IMR-90 (cell line): Measurements from ENCODE around the gene RBM39. TPM values are rescaled to one million over a fixed set of nuclear protein-coding genes. Genes with fewer than 3 reads are reported as not detected.

Source experiments
- ATAC-seq: fragments of 200-7000 bp; cut with Tn5 transposase; 2 replicates; pipeline ENCODE4 v1.9.1; 2020; ENCODE audit warnings: low read depth, mild to moderate bottlenecking, moderate library complexity
- BruUV-seq: library from RNA; stranded (reverse); fragments of 400-500 nt; replicated peaks from 2 replicates; lab custom pipeline; 2021; lab: Mats Ljungman, UMichigan
- CTCF ChIA-PET: fragments of 300-600 bp; formaldehyde crosslinking; extraction: SDS; loops from one replicate; lab custom pipeline; 2021; ENCODE audit warnings: antibody characterized with exemption; lab: Yijun Ruan, JAX
- POLR2A ChIA-PET: fragments of 300-600 bp; sonication (Branson Sonifier 250); formaldehyde crosslinking; loops from one replicate; lab custom pipeline; 2022; ENCODE audit warnings: antibody characterized with exemption; ENCODE audit not compliant: unreplicated experiment; lab: Charles Lee
- DNase-seq: peaks from one replicate; pipeline ENCODE4 v3.0.0; 2013
- H2AFZ ChIP-seq: replicated peaks from 2 replicates; pipeline ENCODE3; 2013; ENCODE audit warnings: low read length, mild to moderate bottlenecking; ENCODE audit not compliant: poor library complexity
- H2AK5ac ChIP-seq: 2 replicates; pipeline ENCODE4 v1.6.1; 2013; ENCODE audit warnings: low read depth, low read length, inconsistent platforms
- H2AK9ac ChIP-seq: replicated peaks from 2 replicates; pipeline ENCODE3; 2013; ENCODE audit warnings: mild to moderate bottlenecking, low read depth, low read length, moderate library complexity; ENCODE audit not compliant: poor library complexity
- H2BK120ac ChIP-seq: 2 replicates; pipeline ENCODE4 v1.6.1; 2013; ENCODE audit warnings: low read depth, low read length, inconsistent platforms
- H2BK15ac ChIP-seq: 3 replicates; pipeline ENCODE4 v1.6.1; 2013; ENCODE audit warnings: low read depth, low read length, inconsistent platforms
- H2BK20ac ChIP-seq: 2 replicates; pipeline ENCODE4 v1.6.1; 2013; ENCODE audit warnings: low read depth, mild to moderate bottlenecking, inconsistent platforms, low read length, moderate library complexity
- H2BK5ac ChIP-seq: 2 replicates; pipeline ENCODE4 v1.6.1; 2013; ENCODE audit warnings: mild to moderate bottlenecking, low read depth, low read length, inconsistent platforms; ENCODE audit not compliant: poor library complexity, severe bottlenecking
- H3K14ac ChIP-seq: replicated peaks from 2 replicates; pipeline ENCODE4 v1.6.1; 2013; ENCODE audit warnings: low read depth, low read length, inconsistent platforms
- H3K18ac ChIP-seq: 2 replicates; pipeline ENCODE4 v1.6.1; 2013; ENCODE audit warnings: low read depth, low read length, control low read depth
- H3K23ac ChIP-seq: 2 replicates; pipeline ENCODE4 v1.6.1; 2013; ENCODE audit warnings: low read depth, low read length, inconsistent platforms
- H3K27ac ChIP-seq: 2 replicates; pipeline ENCODE4 v1.5.1; 2013; ENCODE audit warnings: mild to moderate bottlenecking, control low read depth, low read length; ENCODE audit not compliant: insufficient read depth
- H3K27me3 ChIP-seq: 2 replicates; pipeline ENCODE4 v1.6.1; 2013; ENCODE audit warnings: low read length; ENCODE audit not compliant: control insufficient read depth, insufficient read depth
- H3K36me3 ChIP-seq: 2 replicates; pipeline ENCODE4 v1.6.1; 2013; ENCODE audit warnings: low read length, mixed read lengths; ENCODE audit not compliant: control insufficient read depth, insufficient read depth
- H3K4ac ChIP-seq: 2 replicates; pipeline ENCODE4 v1.6.1; 2013; ENCODE audit warnings: low read depth, low read length, inconsistent platforms
- H3K4me1 ChIP-seq: 2 replicates; pipeline ENCODE4 v1.6.1; 2013; ENCODE audit warnings: low read length, mixed read lengths; ENCODE audit not compliant: control insufficient read depth, insufficient read depth
- H3K4me2 ChIP-seq: 2 replicates; pipeline ENCODE4 v1.6.1; 2013; ENCODE audit warnings: low read depth, mild to moderate bottlenecking, control low read depth, low read length, moderate library complexity
- H3K4me3 ChIP-seq: 2 replicates; pipeline ENCODE4 v1.5.1; 2013; ENCODE audit warnings: low read depth, mild to moderate bottlenecking, control low read depth, low read length, moderate library complexity; ENCODE audit not compliant: insufficient read depth
- H3K56ac ChIP-seq: 2 replicates; pipeline ENCODE4 v1.6.1; 2013; ENCODE audit warnings: low read length, inconsistent platforms; ENCODE audit not compliant: insufficient read depth; ENCODE audit errors: extremely low read depth
- H3K79me1 ChIP-seq, 2 experiments: 2 replicates each; pipeline ENCODE4 v1.6.1; 2013; ENCODE audit warnings: low read length in 2 of 2, inconsistent platforms in 1 of 2, low read depth in 1 of 2
- H3K9ac ChIP-seq: 2 replicates; pipeline ENCODE4 v1.6.1; 2013; ENCODE audit warnings: low read depth, low read length, control low read depth
- H3K9me1 ChIP-seq: 2 replicates; pipeline ENCODE4 v1.6.1; 2013; ENCODE audit warnings: low read length, inconsistent platforms; ENCODE audit not compliant: insufficient read depth
- H3K9me3 ChIP-seq: 2 replicates; pipeline ENCODE4 v1.6.1; 2013; ENCODE audit warnings: low read length; ENCODE audit not compliant: control insufficient read depth, insufficient read depth
- H4K20me1 ChIP-seq: 2 replicates; pipeline ENCODE4 v1.6.1; 2013; ENCODE audit warnings: low read length, inconsistent platforms; ENCODE audit not compliant: insufficient read depth
- H4K5ac ChIP-seq: 2 replicates; pipeline ENCODE4 v1.6.1; 2013; ENCODE audit warnings: mild to moderate bottlenecking, low read depth, low read length, control low read depth
- H4K8ac ChIP-seq, 2 experiments: 2 replicates each; pipeline ENCODE4 v1.6.1; 2013; ENCODE audit warnings: low read depth in 2 of 2, low read length in 2 of 2, control low read depth in 1 of 2, inconsistent platforms in 1 of 2
- H4K91ac ChIP-seq: 2 replicates; pipeline ENCODE4 v1.6.1; 2013; ENCODE audit warnings: low read depth, low read length, inconsistent platforms; ENCODE audit not compliant: insufficient read depth
- CHD1 ChIP-seq: IDR thresholded peaks from 2 replicates; pipeline ENCODE4 v1.6.1; 2012; ENCODE audit warnings: low read depth, low read length, improper control_type of control experiment
- MAZ ChIP-seq: IDR thresholded peaks from 2 replicates; pipeline ENCODE4 v1.6.1; 2012; ENCODE audit warnings: low read depth, mild to moderate bottlenecking, low read length, improper control_type of control experiment, moderate library complexity, borderline replicate concordance
- NFE2L2 ChIP-seq: fragments of 150-350 bp; IDR thresholded peaks from 2 replicates; pipeline ENCODE4 v1.6.1; 2016; ENCODE audit warnings: low read depth, mild to moderate bottlenecking, low read length
- RCOR1 ChIP-seq: IDR thresholded peaks from 2 replicates; pipeline ENCODE4 v1.6.1; 2012; ENCODE audit warnings: mild to moderate bottlenecking, low read length, improper control_type of control experiment; ENCODE audit not compliant: insufficient replicate concordance
- SMC3 ChIP-seq: fragments of 150-350 bp; IDR thresholded peaks from 2 replicates; pipeline ENCODE4 v1.6.1; 2016; ENCODE audit warnings: low read depth, mild to moderate bottlenecking, antibody characterized with exemption, low read length, moderate library complexity
- WGBS, 2 experiments: methylation state at CpG; one replicate each; pipeline versions ENCODE4 v1.1.5 to v1.1.7; 2013; ENCODE audit warnings: missing lambda C conversion rate in 2 of 2; ENCODE audit not compliant: insufficient read length in 1 of 2; ENCODE audit errors: extremely low coverage in 2 of 2; 5-methylcytosine and 5-hydroxymethylcytosine counted together
- dilution Hi-C: fragments of 300-500 bp; cut with HindIII; formaldehyde crosslinking; loops from one replicate; pipeline ENCODE4 v1.14.3; 2018; ENCODE audit warnings: low sequenced_read_pairs; ENCODE audit not compliant: unreplicated experiment
- in situ Hi-C: fragments of 300-500 bp; cut with MboI; formaldehyde crosslinking; loops from 3 replicates; pipeline ENCODE4 v1.14.3; 2019; ENCODE audit warnings: low sequenced_read_pairs, inconsistent platforms, mixed read lengths
- intact Hi-C: fragments of 100-400 bp; cut with micrococcal nuclease; formaldehyde crosslinking; loops from 2 replicates; pipeline ENCODE4 v1.10.0; 2022
- polyA plus RNA-seq, 3 experiments: library from polyadenylated mRNA; depleted of rRNA; stranded (reverse); fragments of >200 nt; gene quantifications; 2 replicates each; pipeline ENCODE4 v1.2.3, GENCODE V29; 2012; ENCODE audit warnings: low replicate concordance in 1 of 3
- total RNA-seq: library from RNA; depleted of rRNA; stranded (reverse); fragments of >200 nt; gene quantifications from 2 replicates; pipeline ENCODE4 v1.2.3, GENCODE V29; 2012

The RBM39 gene
- total and polyA plus RNA-seq, 2 of the 4 experiments (the other 2 are of a cell fraction) = 106 to 166 TPM

DNA sequence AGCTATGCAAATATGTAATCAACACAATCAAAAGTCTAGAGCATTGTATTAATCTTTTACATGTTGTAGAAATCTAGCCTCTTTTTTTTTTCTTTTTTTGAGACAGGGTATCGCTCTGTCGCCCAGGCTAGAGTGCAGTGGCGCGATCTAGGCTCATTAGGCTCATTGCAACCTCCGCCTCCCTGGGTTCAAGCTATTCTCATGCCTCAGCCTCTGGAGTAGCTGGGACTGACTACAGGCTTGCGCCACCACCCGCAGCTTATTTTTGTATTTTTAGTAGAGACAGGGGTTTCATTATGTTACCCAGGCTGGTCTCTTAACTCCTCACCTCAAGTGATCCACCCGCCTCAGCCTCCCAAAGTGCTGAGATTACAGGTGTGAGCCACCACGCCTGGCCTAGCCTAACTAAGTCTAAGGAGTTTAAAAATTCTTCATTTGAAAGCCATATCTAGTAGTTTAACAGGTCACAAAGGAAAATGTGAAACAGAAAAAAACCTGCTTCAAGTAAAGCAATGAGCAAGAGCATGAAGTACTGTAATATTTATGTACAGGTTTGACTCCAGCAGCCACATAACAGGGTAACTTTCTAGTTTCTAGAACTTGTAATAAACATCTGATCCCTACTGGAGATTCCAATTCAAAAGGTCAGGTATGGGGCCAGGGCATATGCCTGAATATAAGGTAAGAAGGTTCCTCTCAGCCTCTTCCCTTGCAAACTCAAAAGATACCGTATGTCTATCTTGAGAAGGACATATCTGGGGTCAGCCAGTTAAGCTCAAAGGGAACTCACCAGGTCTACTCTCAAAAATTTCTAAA, 81.7 kb downstream of the RBM39 start:
- POLR2A ChIA-PET = no interaction called here
- Histone ChIP-seq H3K27ac (no peak overlapping the region), H3K4me3 (no peak overlapping the region), H4K20me1 (peaks cover 90% of the 10 kb centered on the region), H3K9me1 (peaks cover 5% of the 10 kb centered on the region; the same call in 1 of the 2 replicates), H2AFZ (no peak overlapping the region), H3K23ac (no peak overlapping the region), H3K27me3 (no peaks in the 10 kb centered on the region), H3K56ac (no peak overlapping the region), H2BK120ac (no peak overlapping the region), H3K18ac (no peak overlapping the region), H3K9me3 (no peaks in the 10 kb centered on the region), H2AK9ac (no peak overlapping the region), H3K9ac (no peak overlapping the region), H3K4me2 (no peak overlapping the region), H3K14ac (no peak overlapping the region), H4K8ac (no peak overlapping the region), H4K91ac (no peak overlapping the region), H2AK5ac (no peak overlapping the region), H2BK15ac (no peak overlapping the region), H3K4me1 (peaks cover 4% of the 10 kb centered on the region), H4K5ac (no peak overlapping the region), H3K36me3 (no peaks in the 10 kb centered on the region), H3K79me1 (peaks cover 0 to 45% of the 10 kb centered on the region in 2 experiments; a peak in 3 of 4 replicates), H2BK5ac (no peak overlapping the region), H2BK20ac (no peak overlapping the region), H3K4ac (no peak overlapping the region)
- dilution Hi-C loops (no loop called here), in situ Hi-C loops (no loop called here), intact Hi-C loops (loop anchor here (5.0 to 10.0 kb wide), 2 partner anchors 96 to 148 kb away; no protein-coding TSS in a partner anchor)
- no TSS peak for BruUV-seq
- no CpG with 5 or more reads among the region's 10 CpGs for WGBS, 2 experiments
- CTCF ChIA-PET = no interaction called here
- TF ChIP-seq CHD1 (no peak), MAZ (no peak), SMC3 (no peak), RCOR1 (no peak), NFE2L2 (no peak)
- DNase-seq (no peak), ATAC-seq (no peak)
